HepG2 (cell line): ENCODE measurements around the gene MRPL2.

Experiments used
- CHD4 ChIP-seq: fragments of 200-600 bp; sonication (generic); IDR thresholded peaks from 2 replicates; pipeline ENCODE4 v1.7.0; 2017; ENCODE audit warnings: mild to moderate bottlenecking, low read length, borderline replicate concordance
- EZH2 ChIP-seq: conservative IDR thresholded peaks from 2 replicates; pipeline ENCODE4 v1.6.1; 2012; ENCODE audit warnings: mild to moderate bottlenecking, low read depth, low read length, moderate library complexity
- GFI1 ChIP-seq: sonication (generic); formaldehyde crosslinking; IDR thresholded peaks from 2 replicates; pipeline ENCODE4 v1.5.0; 2020; ENCODE audit warnings: missing genetic modification reagents, mild to moderate bottlenecking, borderline replicate concordance
- NR2C2 ChIP-seq: sonication (generic); formaldehyde crosslinking; IDR thresholded peaks from 2 replicates; pipeline ENCODE4 v1.4.0; 2020; ENCODE audit warnings: missing genetic modification reagents, mild to moderate bottlenecking, moderate library complexity, borderline replicate concordance
- ZBTB38 ChIP-seq: sonication (generic); formaldehyde crosslinking; IDR thresholded peaks from 2 replicates; pipeline ENCODE4 v1.5.1; 2020; ENCODE audit warnings: mild to moderate bottlenecking, missing genetic modification reagents

DNA sequence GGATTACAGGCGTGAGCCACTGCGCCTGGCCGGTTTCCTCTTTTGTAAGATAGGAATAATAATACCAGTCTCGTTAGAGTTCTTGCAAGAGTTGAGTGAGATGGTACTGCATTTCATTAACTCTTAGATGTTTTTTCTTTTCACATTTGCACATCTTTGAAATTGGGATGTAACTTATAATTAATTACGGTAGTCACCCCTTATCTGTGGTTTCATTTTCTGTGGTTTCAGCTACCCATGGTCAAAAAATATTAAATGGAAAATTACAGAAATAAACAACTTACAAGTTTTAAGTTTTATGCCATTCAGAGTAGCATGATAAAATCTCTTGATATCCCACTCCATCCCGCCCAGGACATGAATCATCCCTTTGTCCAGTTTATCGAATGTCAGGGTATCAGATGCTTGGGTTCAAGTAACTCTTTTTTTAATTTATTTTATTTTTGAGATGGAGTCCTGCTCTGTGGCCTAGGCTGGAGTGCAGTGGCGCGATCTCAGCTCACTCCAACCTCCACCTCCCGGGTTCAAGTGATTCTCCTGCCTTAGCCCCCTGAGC is 32.3 kb upstream of the MRPL2 start:
- TF ChIP-seq CHD4 = no peak
- TF ChIP-seq NR2C2 (CRISPR knock-in tag) = no peak
- TF ChIP-seq ZBTB38 (CRISPR knock-in tag) = no peak
- TF ChIP-seq EZH2 = no peak
- TF ChIP-seq GFI1 (CRISPR knock-in tag) = no peak
